Measurements from ENCODE around the gene A2M. TPM values are rescaled to one million over a fixed set of nuclear protein-coding genes. Genes with fewer than 3 reads are reported as not detected.

The A2M gene
- total and polyA plus RNA-seq, 2 of the 8 experiments (the other 6 are each of a cell fraction or from before 2014, with no cell fraction given): 0.15 TPM; not detected in 1

DNA sequence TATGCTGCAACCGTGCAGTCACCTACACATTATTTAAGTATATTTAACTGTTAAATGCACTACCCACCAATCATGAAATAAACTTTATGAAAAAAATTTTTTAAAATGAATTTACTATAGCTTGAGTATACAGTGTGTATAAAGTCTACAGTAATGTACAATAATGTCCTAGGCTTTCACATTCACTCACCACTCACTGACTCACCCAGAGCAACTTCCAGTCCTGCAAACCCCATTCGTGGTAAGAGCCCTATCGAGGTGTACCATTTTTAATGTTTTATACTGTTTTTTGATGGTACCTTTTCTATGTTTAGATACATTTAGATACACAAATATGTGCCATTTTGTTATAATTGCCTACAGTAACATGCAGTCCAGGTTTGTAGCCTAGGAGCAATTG lies 78.3 kb downstream of the A2M start:
- POLR2A ChIA-PET (ENCODE audit: partially characterized antibody): interaction anchor here (1.5 to 2.2 kb wide), 2 partner anchors 88 to 95 kb away, joined by 3 to 7 read pairs; partner anchors contain the start of gene M6PR
- FAIRE-seq (no peak), DNase-seq (ENCODE audit: low read depth in 1 of 2, low spot score in 2 of 2) (no peak)
- Histone ChIP-seq H2AK5ac (ENCODE audit: low read depth, low read length) (no peak overlapping the region), H2BK120ac (replicated peaks; ENCODE audit: low read depth, low read length) (no peak overlapping the region), H2BK5ac (ENCODE audit: low read depth, low read length) (no peak overlapping the region), H3K23me2 (ENCODE audit: low read depth, low read length) (no peaks in the 10 kb centered on the region), H2BK15ac (ENCODE audit: low read length) (no peak overlapping the region), H4K20me1 (replicated peaks in 1 of 2; ENCODE audit: control insufficient read depth in 1 of 2, insufficient read depth in 2 of 2, low read length in 2 of 2) (no peaks in the 10 kb centered on the region), H3K9me3 (ENCODE audit: insufficient read depth in 2 of 2, low read depth in 1 of 2, low read length in 1 of 2) (no peaks in the 10 kb centered on the region), H2BK12ac (ENCODE audit: low read depth, low read length) (no peak overlapping the region), H2BK20ac (ENCODE audit: low read length) (no peak overlapping the region), H3K27ac (ENCODE audit: low read depth, low read length) (no peak overlapping the region), H3K14ac (ENCODE audit: insufficient read length) (no peak overlapping the region), H3K23ac (ENCODE audit: insufficient read length) (no peak overlapping the region), H4K5ac (ENCODE audit: insufficient read length, low read depth, low read length) (no peak overlapping the region), H3K79me1 (ENCODE audit: low read depth, low read length) (no peaks in the 10 kb centered on the region), H4K8ac (ENCODE audit: extremely low read depth, insufficient read depth, low read length) (no peak overlapping the region), H2AFZ (ENCODE audit: low read length) (no peak overlapping the region), H3K79me2 (ENCODE audit: control insufficient read depth in 1 of 2, insufficient read depth in 2 of 2, low read length in 2 of 2) (no peaks in the 10 kb centered on the region), H4K91ac (replicated peaks; ENCODE audit: insufficient read length, low read length) (no peak overlapping the region), H3K36me3 (ENCODE audit: control insufficient read depth in 2 of 4, insufficient read depth in 4 of 4, low read length in 3 of 4) (no peaks in the 10 kb centered on the region), H3K4me1 (replicated peaks in 1 of 4; ENCODE audit: control insufficient read depth in 3 of 4, insufficient read depth in 4 of 4, low read length in 3 of 4) (no peaks in the 10 kb centered on the region), H3K27me3 (replicated peaks in 1 of 4; ENCODE audit: control insufficient read depth in 3 of 4, extremely low read depth in 1 of 4, insufficient read depth in 3 of 4, low read length in 3 of 4) (no peaks in the 10 kb centered on the region), H3K4me3 (ENCODE audit: extremely low read depth in 1 of 4, insufficient read depth in 2 of 4, low read depth in 3 of 4, low read length in 4 of 4) (no peak overlapping the region), H3K4me2 (ENCODE audit: insufficient read depth in 1 of 2, low read depth in 2 of 2, low read length in 2 of 2) (no peak overlapping the region), H3K9ac (replicated peaks in 1 of 4; ENCODE audit: extremely low read depth in 1 of 4, low read depth in 3 of 4, low read length in 3 of 4) (no peak overlapping the region), H3K56ac (replicated peaks; ENCODE audit: insufficient read length, low read depth, low read length) (no peak overlapping the region), H3K18ac (ENCODE audit: extremely low read depth, low read length) (no peak overlapping the region), H3K4ac (replicated peaks; ENCODE audit: insufficient read length, low read depth, low read length) (no peak overlapping the region)
- 88% methylated on average over 3 of the region's 3 CpGs; no CpG with 5 or more reads in 1 of the 2 experiments for WGBS, 2 experiments (ENCODE audit: extremely low coverage in 1 of 2, insufficient coverage in 1 of 2, insufficient read length in 1 of 2, insufficient replicate concordance in 2 of 2, low coverage in 1 of 2, low lambda C conversion rate in 2 of 2, missing lambda C conversion rate in 1 of 2)
- CTCF ChIA-PET (ENCODE audit: partially characterized antibody): interaction anchor here (0.9 to 9.7 kb wide), 8 partner anchors 9 to 460 kb away, joined by 3 to 119 read pairs (median 4); partner anchors contain the start of gene M6PR

Measured in H1 (cell line).